Vagina (tissue), 2 donors: Measurements from ENCODE around the gene APLF. TPM values are rescaled to one million over a fixed set of nuclear protein-coding genes. Genes with fewer than 3 reads are reported as not detected.

ENCODE experiments used
- DNase-seq, 2 donors: peaks; one replicate each; pipeline ENCODE4 v3.0.0-alpha.2; 2017; ENCODE audit errors: extremely low spot score in 2 of 2
- H3K27ac ChIP-seq: fragments of 200-600 bp; sonication (generic); one replicate; pipeline ENCODE4 v1.5.1; 2019
- H3K27me3 ChIP-seq: fragments of 200-600 bp; sonication (generic); one replicate; pipeline ENCODE4 v1.5.1; 2019
- H3K36me3 ChIP-seq, 2 donors: fragments of 200-600 bp; sonication (generic); one replicate each; pipeline ENCODE4 v1.5.1; 2017 to 2019
- H3K4me1 ChIP-seq: fragments of 200-600 bp; sonication (generic); one replicate; pipeline ENCODE4 v1.5.1; 2019
- H3K4me3 ChIP-seq, 2 donors: fragments of 200-600 bp; sonication (generic); 1 replicate in 1 of 2; 2 replicates in 1 of 2; pipeline ENCODE4 v1.5.1; 2016 to 2019
- H3K9me3 ChIP-seq: fragments of 200-600 bp; sonication (generic); one replicate; pipeline ENCODE4 v1.5.1; 2019
- POLR2A ChIP-seq, 2 donors: fragments of 450-650 bp; IDR thresholded peaks; one replicate each; pipeline ENCODE4 v1.6.1; 2017; ENCODE audit warnings: antibody characterized with exemption in 2 of 2, mild to moderate bottlenecking in 2 of 2, moderate library complexity in 2 of 2
- POLR2AphosphoS5 ChIP-seq, 2 donors: sonication (generic); formaldehyde crosslinking; IDR thresholded peaks; one replicate each; pipeline ENCODE4 v1.9.0; 2017; ENCODE audit warnings: antibody characterized with exemption in 2 of 2, mild to moderate bottlenecking in 2 of 2, low read depth in 1 of 2; ENCODE audit not compliant: insufficient read depth in 1 of 2
- intact Hi-C: fragments of 100-400 bp; cut with DNase I; formaldehyde crosslinking; loops from one replicate; pipeline ENCODE4 v1.15.1; 2023
- total RNA-seq: library from RNA; depleted of rRNA; stranded (reverse); fragments of >200 nt; gene quantifications from one replicate; pipeline ENCODE4 v1.2.3, GENCODE V29; 2016
- TF ChIP-seq, protein P1 (sequence below), 3 experiments: fragments of 450-650 bp in 2 of 3; fragments of 200-600 bp in 1 of 3; sonication (generic) in 1 of 3; IDR thresholded peaks; one replicate each; pipeline ENCODE4 v1.5.1; 2017 to 2019; ENCODE audit warnings: antibody characterized with exemption in 3 of 3, mild to moderate bottlenecking in 2 of 3, moderate library complexity in 2 of 3

APLF gene
- total RNA-seq, 1 donor from 2014 or later = 18.7 TPM

DNA sequence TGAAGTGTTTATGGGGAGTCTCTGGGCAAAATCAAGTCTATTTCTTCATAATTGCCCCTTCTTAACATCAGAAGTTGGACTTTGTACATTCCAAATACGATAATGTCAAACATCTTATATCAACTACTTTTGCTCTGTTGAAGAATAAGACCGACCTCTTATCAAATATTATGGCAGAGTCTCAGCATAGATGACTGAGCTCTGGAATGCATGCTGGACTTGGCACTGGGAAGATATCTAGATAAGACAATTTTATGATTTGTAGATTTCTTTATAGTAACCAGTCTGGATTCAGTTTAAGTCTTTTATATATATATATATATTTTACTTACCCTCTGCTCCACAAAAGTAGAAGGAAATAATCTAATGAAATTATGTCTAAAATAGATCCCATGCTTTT, 8.2 kb downstream of the APLF start:
- no peaks in the 10 kb centered on the region for H3K27me3 ChIP-seq
- no peaks in the 10 kb centered on the region for H3K9me3 ChIP-seq
- no peak for DNase-seq
- H3K4me3 ChIP-seq = no peak overlapping the region
- H3K36me3 ChIP-seq = no peaks in the 10 kb centered on the region
- intact Hi-C loops = no loop called here
- TF ChIP-seq, protein P1, sequence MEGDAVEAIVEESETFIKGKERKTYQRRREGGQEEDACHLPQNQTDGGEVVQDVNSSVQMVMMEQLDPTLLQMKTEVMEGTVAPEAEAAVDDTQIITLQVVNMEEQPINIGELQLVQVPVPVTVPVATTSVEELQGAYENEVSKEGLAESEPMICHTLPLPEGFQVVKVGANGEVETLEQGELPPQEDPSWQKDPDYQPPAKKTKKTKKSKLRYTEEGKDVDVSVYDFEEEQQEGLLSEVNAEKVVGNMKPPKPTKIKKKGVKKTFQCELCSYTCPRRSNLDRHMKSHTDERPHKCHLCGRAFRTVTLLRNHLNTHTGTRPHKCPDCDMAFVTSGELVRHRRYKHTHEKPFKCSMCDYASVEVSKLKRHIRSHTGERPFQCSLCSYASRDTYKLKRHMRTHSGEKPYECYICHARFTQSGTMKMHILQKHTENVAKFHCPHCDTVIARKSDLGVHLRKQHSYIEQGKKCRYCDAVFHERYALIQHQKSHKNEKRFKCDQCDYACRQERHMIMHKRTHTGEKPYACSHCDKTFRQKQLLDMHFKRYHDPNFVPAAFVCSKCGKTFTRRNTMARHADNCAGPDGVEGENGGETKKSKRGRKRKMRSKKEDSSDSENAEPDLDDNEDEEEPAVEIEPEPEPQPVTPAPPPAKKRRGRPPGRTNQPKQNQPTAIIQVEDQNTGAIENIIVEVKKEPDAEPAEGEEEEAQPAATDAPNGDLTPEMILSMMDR (IDR thresholded peaks at IDR 0.05) = no peak
- TF ChIP-seq POLR2AphosphoS5 (IDR thresholded peaks at IDR 0.05; ENCODE audit: insufficient read depth in 1 of 2, low read depth in 1 of 2) (no peak), POLR2A (IDR thresholded peaks at IDR 0.05) (no peak)
- no peaks in the 10 kb centered on the region for H3K4me1 ChIP-seq
- no peak overlapping the region for H3K27ac ChIP-seq

DNA sequence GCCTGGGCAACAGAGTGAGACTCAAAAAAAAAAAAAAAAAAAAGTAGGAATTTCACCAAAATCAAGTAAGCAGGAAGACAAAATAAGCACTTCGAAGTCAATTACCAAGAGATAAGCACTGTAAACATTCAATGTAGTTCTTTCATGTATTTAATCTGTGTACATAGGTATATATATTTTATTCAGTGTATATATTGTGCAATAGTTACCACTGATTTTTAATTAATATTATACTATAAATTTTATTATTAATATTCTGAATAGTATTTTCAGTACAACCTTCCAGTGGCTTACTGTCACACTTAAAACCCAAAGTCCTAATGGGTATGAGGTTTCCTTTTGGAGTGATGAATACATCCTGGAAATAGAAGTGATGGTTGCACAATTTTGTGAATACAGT, 9.1 kb downstream of the APLF start:
- Histone ChIP-seq H3K9me3 (no peaks in the 10 kb centered on the region), H3K4me1 (no peaks in the 10 kb centered on the region), H3K27ac (no peak overlapping the region), H3K36me3 (no peaks in the 10 kb centered on the region), H3K4me3 (no peak overlapping the region), H3K27me3 (no peaks in the 10 kb centered on the region)
- intact Hi-C loops = no loop called here
- no peak for TF ChIP-seq POLR2AphosphoS5 (IDR thresholded peaks at IDR 0.05; ENCODE audit: insufficient read depth in 1 of 2, low read depth in 1 of 2)
- TF ChIP-seq POLR2A (IDR thresholded peaks at IDR 0.05) = no peak
- TF ChIP-seq, protein P1 (IDR thresholded peaks at IDR 0.05) = no peak
- no peak for DNase-seq

DNA sequence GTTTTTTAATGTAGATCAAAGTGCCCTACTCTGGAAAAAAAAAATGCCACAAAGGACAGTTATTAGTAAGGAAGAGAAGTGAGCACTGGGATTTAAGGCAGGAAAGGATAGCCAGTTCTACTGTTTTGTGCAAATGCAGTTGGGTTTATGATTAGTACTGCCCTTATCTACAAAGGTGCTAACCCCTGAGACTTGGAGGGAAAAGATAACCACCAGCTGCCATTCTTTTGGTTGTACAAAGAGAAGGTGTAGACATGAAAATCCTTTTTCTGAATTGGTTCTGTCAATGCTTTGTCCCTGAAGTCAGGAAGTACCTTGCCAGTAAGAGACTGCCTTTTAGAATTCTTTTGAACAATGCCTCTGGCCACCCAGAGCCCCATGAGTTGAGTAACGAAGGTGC, 11.3 kb downstream of the APLF start:
- Histone ChIP-seq H3K4me3 (no peak overlapping the region), H3K4me1 (no peaks in the 10 kb centered on the region), H3K27me3 (no peaks in the 10 kb centered on the region), H3K27ac (no peak overlapping the region), H3K36me3 (no peaks in the 10 kb centered on the region), H3K9me3 (no peaks in the 10 kb centered on the region)
- no peak for TF ChIP-seq POLR2AphosphoS5 (IDR thresholded peaks at IDR 0.05; ENCODE audit: insufficient read depth in 1 of 2, low read depth in 1 of 2)
- TF ChIP-seq, protein P1 (IDR thresholded peaks at IDR 0.05) = no peak
- no peak for TF ChIP-seq POLR2A (IDR thresholded peaks at IDR 0.05)
- intact Hi-C loops = no loop called here
- no peak for DNase-seq

DNA sequence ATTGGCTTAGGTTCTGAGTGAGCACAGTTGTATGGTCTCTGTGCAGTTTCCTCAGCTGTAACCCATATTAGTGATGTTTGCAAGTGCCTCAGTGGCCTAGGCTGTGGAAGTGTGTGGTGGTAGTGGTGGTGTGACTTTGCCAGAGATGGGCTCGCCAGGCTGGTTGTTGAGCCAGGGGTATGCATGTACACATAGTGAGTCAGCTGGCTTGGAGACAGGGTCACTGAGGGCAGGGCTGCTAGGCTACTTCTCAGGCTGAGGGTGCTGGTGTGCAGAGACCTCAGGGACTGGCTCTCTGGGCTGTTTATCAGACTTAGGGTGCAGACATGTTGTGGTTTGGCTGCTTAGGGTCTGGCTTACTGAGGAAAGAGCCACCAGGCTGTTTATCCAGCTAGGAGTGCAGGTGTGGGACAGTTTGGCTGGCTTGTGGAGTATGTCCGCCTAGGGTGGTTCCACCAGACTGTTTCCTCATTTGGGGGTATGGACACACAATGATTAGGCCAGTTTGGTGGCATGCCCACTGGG, 15.0 kb downstream of the APLF start:
- intact Hi-C loops = no loop called here
- Histone ChIP-seq H3K27me3 (no peaks in the 10 kb centered on the region), H3K4me1 (no peaks in the 10 kb centered on the region), H3K4me3 (no peak overlapping the region), H3K9me3 (no peaks in the 10 kb centered on the region), H3K27ac (no peak overlapping the region), H3K36me3 (no peaks in the 10 kb centered on the region)
- DNase-seq = no peak
- no peak for TF ChIP-seq POLR2AphosphoS5 (IDR thresholded peaks at IDR 0.05; ENCODE audit: insufficient read depth in 1 of 2, low read depth in 1 of 2)
- TF ChIP-seq, protein P1 (IDR thresholded peaks at IDR 0.05) = no peak
- no peak for TF ChIP-seq POLR2A (IDR thresholded peaks at IDR 0.05)

DNA sequence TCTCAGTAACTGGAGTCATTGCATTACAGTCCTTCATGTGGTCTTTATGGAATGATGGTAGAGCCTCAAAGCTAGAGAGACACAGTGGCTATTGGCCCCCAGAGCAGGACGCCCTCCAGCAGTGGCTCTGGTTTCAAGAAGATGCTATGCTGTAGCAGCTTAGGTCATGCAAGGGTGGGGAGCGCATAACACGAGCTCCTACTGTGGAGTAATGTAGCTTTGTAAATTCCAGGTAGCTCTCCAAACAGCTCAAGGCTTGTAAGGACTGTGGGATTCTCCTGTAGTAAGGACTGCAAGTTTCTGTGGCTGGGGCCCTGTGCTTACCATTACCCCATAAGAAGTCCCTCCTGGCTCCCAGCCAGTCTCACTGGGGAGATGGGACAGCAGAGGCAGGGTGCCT, 15.6 kb downstream of the APLF start:
- no peak for DNase-seq
- Histone ChIP-seq H3K27ac (no peak overlapping the region), H3K4me1 (no peaks in the 10 kb centered on the region), H3K9me3 (no peaks in the 10 kb centered on the region), H3K36me3 (no peaks in the 10 kb centered on the region), H3K4me3 (no peak overlapping the region), H3K27me3 (no peaks in the 10 kb centered on the region)
- no peak for TF ChIP-seq POLR2A (IDR thresholded peaks at IDR 0.05)
- no peak for TF ChIP-seq POLR2AphosphoS5 (IDR thresholded peaks at IDR 0.05; ENCODE audit: insufficient read depth in 1 of 2, low read depth in 1 of 2)
- TF ChIP-seq, protein P1 (IDR thresholded peaks at IDR 0.05) = no peak
- intact Hi-C loops = no loop called here
